ENCODE results near the gene EXOC3L1. TPM values are rescaled to one million over a fixed set of nuclear protein-coding genes. Genes with fewer than 3 reads are reported as not detected.

Gene EXOC3L1
- total and polyA plus RNA-seq, 2 of the 13 experiments (the other 11 are each of a cell fraction or from before 2014, with no cell fraction given) = 0.12 TPM; not detected in 1

DNA sequence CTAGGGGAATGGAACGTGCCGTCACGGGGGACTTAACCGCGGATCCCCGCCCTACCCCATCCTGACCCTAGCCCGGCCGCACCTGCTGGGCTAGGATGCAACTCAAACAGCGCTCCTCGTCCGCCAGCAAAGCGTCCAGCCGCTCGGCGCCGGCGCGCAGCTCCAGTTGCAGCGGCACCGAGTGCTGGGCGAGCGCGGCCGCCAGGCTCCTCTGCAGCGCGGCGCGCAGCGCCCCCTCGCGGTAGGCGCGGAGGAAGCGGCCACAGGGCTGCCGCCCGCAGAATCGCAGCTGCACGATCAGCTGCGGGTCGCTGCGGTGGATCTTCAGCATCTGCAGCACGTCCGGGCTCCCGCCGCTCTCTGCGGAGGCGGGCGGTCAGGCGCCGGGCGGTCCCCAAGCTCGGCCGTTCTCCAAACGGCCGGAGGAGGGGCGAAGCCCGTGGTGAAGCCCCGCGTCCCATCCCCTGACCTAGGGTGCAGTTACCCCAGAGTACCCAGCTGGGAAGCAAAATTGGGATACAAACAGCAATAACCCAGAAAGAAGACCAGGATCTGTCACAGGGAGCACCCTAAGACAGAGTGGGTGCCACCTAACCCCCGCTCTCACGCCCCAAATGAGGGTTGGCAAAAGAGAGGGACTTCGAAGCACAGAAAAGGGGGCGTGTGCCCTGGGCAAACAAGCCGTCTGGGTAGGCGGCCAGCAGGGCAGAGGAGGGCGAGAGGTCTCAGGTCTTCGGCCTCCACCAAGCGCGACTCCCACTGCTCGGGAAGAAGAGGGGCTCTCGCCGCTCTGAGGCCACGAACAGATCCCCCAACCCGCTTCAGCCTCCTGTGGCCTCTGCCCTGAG, 34.4 kb downstream of the EXOC3L1 start (continued):
- TF ChIP-seq, protein P1, sequence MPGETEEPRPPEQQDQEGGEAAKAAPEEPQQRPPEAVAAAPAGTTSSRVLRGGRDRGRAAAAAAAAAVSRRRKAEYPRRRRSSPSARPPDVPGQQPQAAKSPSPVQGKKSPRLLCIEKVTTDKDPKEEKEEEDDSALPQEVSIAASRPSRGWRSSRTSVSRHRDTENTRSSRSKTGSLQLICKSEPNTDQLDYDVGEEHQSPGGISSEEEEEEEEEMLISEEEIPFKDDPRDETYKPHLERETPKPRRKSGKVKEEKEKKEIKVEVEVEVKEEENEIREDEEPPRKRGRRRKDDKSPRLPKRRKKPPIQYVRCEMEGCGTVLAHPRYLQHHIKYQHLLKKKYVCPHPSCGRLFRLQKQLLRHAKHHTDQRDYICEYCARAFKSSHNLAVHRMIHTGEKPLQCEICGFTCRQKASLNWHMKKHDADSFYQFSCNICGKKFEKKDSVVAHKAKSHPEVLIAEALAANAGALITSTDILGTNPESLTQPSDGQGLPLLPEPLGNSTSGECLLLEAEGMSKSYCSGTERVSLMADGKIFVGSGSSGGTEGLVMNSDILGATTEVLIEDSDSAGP (CRISPR knock-in tag; IDR thresholded peaks at IDR 0.05; ENCODE audit: borderline replicate concordance) = peak; percentile 89
- TF ChIP-seq, protein P2, sequence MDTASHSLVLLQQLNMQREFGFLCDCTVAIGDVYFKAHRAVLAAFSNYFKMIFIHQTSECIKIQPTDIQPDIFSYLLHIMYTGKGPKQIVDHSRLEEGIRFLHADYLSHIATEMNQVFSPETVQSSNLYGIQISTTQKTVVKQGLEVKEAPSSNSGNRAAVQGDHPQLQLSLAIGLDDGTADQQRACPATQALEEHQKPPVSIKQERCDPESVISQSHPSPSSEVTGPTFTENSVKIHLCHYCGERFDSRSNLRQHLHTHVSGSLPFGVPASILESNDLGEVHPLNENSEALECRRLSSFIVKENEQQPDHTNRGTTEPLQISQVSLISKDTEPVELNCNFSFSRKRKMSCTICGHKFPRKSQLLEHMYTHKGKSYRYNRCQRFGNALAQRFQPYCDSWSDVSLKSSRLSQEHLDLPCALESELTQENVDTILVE (CRISPR knock-in tag; IDR thresholded peaks at IDR 0.05) = no peak; the same call in 1 of the 2 replicates
- TF ChIP-seq, protein P3, sequence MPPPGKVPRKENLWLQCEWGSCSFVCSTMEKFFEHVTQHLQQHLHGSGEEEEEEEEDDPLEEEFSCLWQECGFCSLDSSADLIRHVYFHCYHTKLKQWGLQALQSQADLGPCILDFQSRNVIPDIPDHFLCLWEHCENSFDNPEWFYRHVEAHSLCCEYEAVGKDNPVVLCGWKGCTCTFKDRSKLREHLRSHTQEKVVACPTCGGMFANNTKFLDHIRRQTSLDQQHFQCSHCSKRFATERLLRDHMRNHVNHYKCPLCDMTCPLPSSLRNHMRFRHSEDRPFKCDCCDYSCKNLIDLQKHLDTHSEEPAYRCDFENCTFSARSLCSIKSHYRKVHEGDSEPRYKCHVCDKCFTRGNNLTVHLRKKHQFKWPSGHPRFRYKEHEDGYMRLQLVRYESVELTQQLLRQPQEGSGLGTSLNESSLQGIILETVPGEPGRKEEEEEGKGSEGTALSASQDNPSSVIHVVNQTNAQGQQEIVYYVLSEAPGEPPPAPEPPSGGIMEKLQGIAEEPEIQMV (CRISPR knock-in tag; IDR thresholded peaks at IDR 0.05; ENCODE audit: low read depth) = peak; percentile 78; the same call in 1 of the 2 replicates
- TF ChIP-seq SNAI1 (CRISPR knock-in tag; IDR thresholded peaks at IDR 0.05; ENCODE audit: borderline replicate concordance) (no peak), RFX3 (CRISPR knock-in tag; IDR thresholded peaks at IDR 0.05) (no peak), ZSCAN9 (CRISPR knock-in tag; IDR thresholded peaks at IDR 0.05; ENCODE audit: borderline replicate concordance) (peak; percentile 46; the same call in 1 of the 2 replicates), IKZF4 (CRISPR knock-in tag; IDR thresholded peaks at IDR 0.05; ENCODE audit: borderline replicate concordance, low read depth, not compliant biosample characterization) (no peak), ZNF83 (CRISPR knock-in tag; IDR thresholded peaks at IDR 0.05; ENCODE audit: borderline replicate concordance) (no peak), XRCC5 (optimal IDR thresholded peaks at IDR 0.05; ENCODE audit: low read length) (peak; percentile 92), KDM4B (CRISPR knock-in tag; IDR thresholded peaks at IDR 0.05) (no peak), ZNF441 (CRISPR knock-in tag; IDR thresholded peaks at IDR 0.05; ENCODE audit: borderline replicate concordance) (peak; percentile 72), ZNF678 (CRISPR knock-in tag; IDR thresholded peaks at IDR 0.05) (no peak), POLR2AphosphoS2 (IDR thresholded peaks at IDR 0.05; ENCODE audit: low read depth, low read length) (no peak)
- TF ChIP-seq, protein P4, sequence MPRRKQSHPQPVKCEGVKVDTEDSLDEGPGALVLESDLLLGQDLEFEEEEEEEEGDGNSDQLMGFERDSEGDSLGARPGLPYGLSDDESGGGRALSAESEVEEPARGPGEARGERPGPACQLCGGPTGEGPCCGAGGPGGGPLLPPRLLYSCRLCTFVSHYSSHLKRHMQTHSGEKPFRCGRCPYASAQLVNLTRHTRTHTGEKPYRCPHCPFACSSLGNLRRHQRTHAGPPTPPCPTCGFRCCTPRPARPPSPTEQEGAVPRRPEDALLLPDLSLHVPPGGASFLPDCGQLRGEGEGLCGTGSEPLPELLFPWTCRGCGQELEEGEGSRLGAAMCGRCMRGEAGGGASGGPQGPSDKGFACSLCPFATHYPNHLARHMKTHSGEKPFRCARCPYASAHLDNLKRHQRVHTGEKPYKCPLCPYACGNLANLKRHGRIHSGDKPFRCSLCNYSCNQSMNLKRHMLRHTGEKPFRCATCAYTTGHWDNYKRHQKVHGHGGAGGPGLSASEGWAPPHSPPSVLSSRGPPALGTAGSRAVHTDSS (CRISPR knock-in tag; conservative IDR thresholded peaks at IDR 0.05) = peak; percentile 96
- TF ChIP-seq, protein P5, sequence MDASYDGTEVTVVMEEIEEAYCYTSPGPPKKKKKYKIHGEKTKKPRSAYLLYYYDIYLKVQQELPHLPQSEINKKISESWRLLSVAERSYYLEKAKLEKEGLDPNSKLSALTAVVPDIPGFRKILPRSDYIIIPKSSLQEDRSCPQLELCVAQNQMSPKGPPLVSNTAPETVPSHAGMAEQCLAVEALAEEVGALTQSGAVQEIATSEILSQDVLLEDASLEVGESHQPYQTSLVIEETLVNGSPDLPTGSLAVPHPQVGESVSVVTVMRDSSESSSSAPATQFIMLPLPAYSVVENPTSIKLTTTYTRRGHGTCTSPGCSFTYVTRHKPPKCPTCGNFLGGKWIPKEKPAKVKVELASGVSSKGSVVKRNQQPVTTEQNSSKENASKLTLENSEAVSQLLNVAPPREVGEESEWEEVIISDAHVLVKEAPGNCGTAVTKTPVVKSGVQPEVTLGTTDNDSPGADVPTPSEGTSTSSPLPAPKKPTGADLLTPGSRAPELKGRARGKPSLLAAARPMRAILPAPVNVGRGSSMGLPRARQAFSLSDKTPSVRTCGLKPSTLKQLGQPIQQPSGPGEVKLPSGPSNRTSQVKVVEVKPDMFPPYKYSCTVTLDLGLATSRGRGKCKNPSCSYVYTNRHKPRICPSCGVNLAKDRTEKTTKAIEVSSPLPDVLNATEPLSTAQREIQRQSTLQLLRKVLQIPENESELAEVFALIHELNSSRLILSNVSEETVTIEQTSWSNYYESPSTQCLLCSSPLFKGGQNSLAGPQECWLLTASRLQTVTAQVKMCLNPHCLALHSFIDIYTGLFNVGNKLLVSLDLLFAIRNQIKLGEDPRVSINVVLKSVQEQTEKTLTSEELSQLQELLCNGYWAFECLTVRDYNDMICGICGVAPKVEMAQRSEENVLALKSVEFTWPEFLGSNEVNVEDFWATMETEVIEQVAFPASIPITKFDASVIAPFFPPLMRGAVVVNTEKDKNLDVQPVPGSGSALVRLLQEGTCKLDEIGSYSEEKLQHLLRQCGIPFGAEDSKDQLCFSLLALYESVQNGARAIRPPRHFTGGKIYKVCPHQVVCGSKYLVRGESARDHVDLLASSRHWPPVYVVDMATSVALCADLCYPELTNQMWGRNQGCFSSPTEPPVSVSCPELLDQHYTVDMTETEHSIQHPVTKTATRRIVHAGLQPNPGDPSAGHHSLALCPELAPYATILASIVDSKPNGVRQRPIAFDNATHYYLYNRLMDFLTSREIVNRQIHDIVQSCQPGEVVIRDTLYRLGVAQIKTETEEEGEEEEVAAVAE (CRISPR knock-in tag; IDR thresholded peaks at IDR 0.05; ENCODE audit: borderline replicate concordance) = no peak
- TF ChIP-seq, protein P6, sequence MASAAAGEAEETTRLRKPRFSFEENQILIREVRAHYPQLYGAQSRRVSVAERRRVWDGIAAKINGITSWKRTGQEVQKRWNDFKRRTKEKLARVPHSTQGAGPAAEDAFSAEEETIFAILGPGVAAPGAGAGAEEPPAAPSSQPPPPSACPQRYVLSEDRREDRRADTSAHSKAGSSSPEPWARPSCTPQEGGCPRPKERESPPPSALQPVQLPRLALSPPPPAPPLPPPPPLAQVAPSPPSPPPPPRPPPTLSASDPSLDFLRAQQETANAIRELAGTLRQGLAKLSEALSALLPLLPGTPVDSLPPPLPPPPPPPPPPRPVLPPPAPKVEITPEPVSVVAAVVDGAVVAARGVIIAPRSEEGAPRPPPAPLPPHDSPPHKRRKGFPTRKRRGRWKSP (CRISPR knock-in tag; IDR thresholded peaks at IDR 0.05) = peak; percentile 66; the same call in 1 of the 2 replicates

Measured in HepG2 (cell line).